H9 (cell line): ENCODE data around the gene NFIL3. TPM values are rescaled to one million over a fixed set of nuclear protein-coding genes. Genes with fewer than 3 reads are reported as not detected.
A peak's percentile ranks its signal among the peaks of the same experiment; 100 is the strongest.

Source experiments
- DNase-seq: peaks from one replicate; pipeline ENCODE4 v3.0.0-alpha.2; 2017
- H2AFZ ChIP-seq: one replicate; pipeline ENCODE4 v1.6.1; 2013; ENCODE audit warnings: mild to moderate bottlenecking, low read length, control low read depth, moderate library complexity
- H2AK5ac ChIP-seq: 2 replicates; pipeline ENCODE4 v1.6.1; 2013; ENCODE audit warnings: low read length, control low read depth, mixed read lengths; ENCODE audit not compliant: insufficient read length
- H2BK120ac ChIP-seq: one replicate; pipeline ENCODE4 v1.6.1; 2013; ENCODE audit warnings: low read depth, mild to moderate bottlenecking, low read length, control low read depth, inconsistent platforms; ENCODE audit not compliant: poor library complexity, severe bottlenecking
- H2BK12ac ChIP-seq: 2 replicates; pipeline ENCODE4 v1.6.1; 2013; ENCODE audit warnings: low read length, control low read depth, mixed read lengths, low read depth; ENCODE audit not compliant: insufficient read length
- H2BK15ac ChIP-seq: 2 replicates; pipeline ENCODE4 v1.6.1; 2013; ENCODE audit warnings: low read depth, low read length, control low read depth
- H2BK20ac ChIP-seq: one replicate; pipeline ENCODE4 v1.6.1; 2013; ENCODE audit warnings: low read depth, mild to moderate bottlenecking, low read length, control low read depth, inconsistent platforms; ENCODE audit not compliant: poor library complexity, severe bottlenecking
- H2BK5ac ChIP-seq: 2 replicates; pipeline ENCODE4 v1.6.1; 2013; ENCODE audit warnings: low read length, control low read depth, mixed read lengths; ENCODE audit not compliant: insufficient read length
- H3K14ac ChIP-seq: 2 replicates; pipeline ENCODE4 v1.6.1; 2013; ENCODE audit warnings: low read length, control low read depth; ENCODE audit not compliant: insufficient read depth
- H3K18ac ChIP-seq: 2 replicates; pipeline ENCODE4 v1.6.1; 2013; ENCODE audit warnings: low read depth, mild to moderate bottlenecking, mixed read lengths, low read length, control low read depth; ENCODE audit not compliant: insufficient read length
- H3K23ac ChIP-seq: 2 replicates; pipeline ENCODE4 v1.6.1; 2013; ENCODE audit warnings: low read length, control low read depth, mixed read lengths, low read depth; ENCODE audit not compliant: insufficient read length
- H3K23me2 ChIP-seq: 2 replicates; pipeline ENCODE4 v1.6.1; 2013; ENCODE audit warnings: low read depth, mild to moderate bottlenecking, mixed read lengths, low read length, control low read depth; ENCODE audit not compliant: insufficient read length, poor library complexity, severe bottlenecking
- H3K27ac ChIP-seq: 2 replicates; pipeline ENCODE4 v1.5.1; 2013; ENCODE audit warnings: low read length, control low read depth, mixed read lengths, low read depth; ENCODE audit not compliant: insufficient read length
- H3K27me3 ChIP-seq: 2 replicates; pipeline ENCODE4 v1.6.1; 2013; ENCODE audit warnings: low read length, control low read depth, inconsistent platforms; ENCODE audit not compliant: insufficient read depth
- H3K4ac ChIP-seq: 2 replicates; pipeline ENCODE4 v1.6.1; 2013; ENCODE audit warnings: low read depth, mild to moderate bottlenecking, control low read depth, inconsistent platforms, low read length, moderate library complexity
- H3K4me1 ChIP-seq: 2 replicates; pipeline ENCODE4 v1.6.1; 2013; ENCODE audit warnings: low read length, control low read depth, inconsistent platforms; ENCODE audit not compliant: insufficient read depth
- H3K4me2 ChIP-seq: 2 replicates; pipeline ENCODE4 v1.6.1; 2013; ENCODE audit warnings: low read length, control low read depth, mixed read lengths; ENCODE audit not compliant: insufficient read length, insufficient read depth
- H3K56ac ChIP-seq: 2 replicates; pipeline ENCODE4 v1.6.1; 2013; ENCODE audit warnings: low read depth, mild to moderate bottlenecking, mixed read lengths, low read length, control low read depth; ENCODE audit not compliant: insufficient read length
- H3K79me1 ChIP-seq: 2 replicates; pipeline ENCODE4 v1.6.1; 2013; ENCODE audit warnings: low read depth, mild to moderate bottlenecking, moderate library complexity, low read length, control low read depth, inconsistent platforms; ENCODE audit not compliant: insufficient read depth, poor library complexity, severe bottlenecking
- H3K79me2 ChIP-seq: 2 replicates; pipeline ENCODE4 v1.6.1; 2013; ENCODE audit warnings: low read length, control low read depth, inconsistent platforms; ENCODE audit not compliant: insufficient read depth
- H3K9ac ChIP-seq: 2 replicates; pipeline ENCODE4 v1.6.1; 2013; ENCODE audit warnings: low read length, control low read depth, mixed read lengths; ENCODE audit not compliant: insufficient read length; ENCODE audit errors: extremely low read depth
- H3K9me3 ChIP-seq: one replicate; pipeline ENCODE4 v1.6.1; 2013; ENCODE audit warnings: low read depth, low read length, inconsistent platforms; ENCODE audit not compliant: control insufficient read depth
- H3T11ph ChIP-seq: one replicate; pipeline ENCODE4 v1.6.1; 2013; ENCODE audit warnings: mild to moderate bottlenecking, low read length, control low read depth, inconsistent platforms
- H4K20me1 ChIP-seq: one replicate; pipeline ENCODE4 v1.6.1; 2013; ENCODE audit not compliant: control insufficient read depth, insufficient read length, insufficient read depth
- H4K5ac ChIP-seq: 2 replicates; pipeline ENCODE4 v1.6.1; 2013; ENCODE audit warnings: low read depth, mild to moderate bottlenecking, mixed read lengths, low read length, control low read depth; ENCODE audit not compliant: insufficient read length
- H4K8ac ChIP-seq: replicated peaks from 2 replicates; pipeline ENCODE4 v1.6.1; 2013; ENCODE audit warnings: low read length, control low read depth, mixed read lengths, low read depth; ENCODE audit not compliant: insufficient read length
- H4K91ac ChIP-seq: 2 replicates; pipeline ENCODE4 v1.6.1; 2013; ENCODE audit warnings: low read depth, mild to moderate bottlenecking, moderate library complexity, mixed read lengths, low read length, control low read depth; ENCODE audit not compliant: insufficient read length
- H3K27ac Mint-ChIP-seq, 3 experiments: 2 replicates in 2 of 3; 3 replicates in 1 of 3; pipeline ENCODE4 v1.8.0; 2020 to 2021; ENCODE audit warnings: mixed read lengths in 3 of 3, mild to moderate bottlenecking in 1 of 3, moderate library complexity in 1 of 3
- H3K27me3 Mint-ChIP-seq: 2 replicates; pipeline ENCODE4 v1.8.0; 2021; ENCODE audit warnings: low read depth, mild to moderate bottlenecking, moderate library complexity, mixed read lengths
- H3K36me3 Mint-ChIP-seq, 3 experiments: 2 replicates in 2 of 3; 3 replicates in 1 of 3; pipeline ENCODE4 v1.8.0; 2020 to 2021; ENCODE audit warnings: low read depth in 3 of 3, mixed read lengths in 3 of 3; ENCODE audit not compliant: insufficient read depth in 1 of 3
- H3K4me1 Mint-ChIP-seq, 2 experiments: 2 replicates each; pipeline ENCODE4 v1.8.0; 2020; ENCODE audit warnings: mixed read lengths in 2 of 2
- H3K4me3 Mint-ChIP-seq, 2 experiments: 2 replicates in 1 of 2; 3 replicates in 1 of 2; pipeline ENCODE4 v1.8.0; 2020 to 2021; ENCODE audit warnings: mild to moderate bottlenecking in 2 of 2, mixed read lengths in 2 of 2, moderate library complexity in 1 of 2
- H3K9me3 Mint-ChIP-seq, 2 experiments: 2 replicates in 1 of 2; 3 replicates in 1 of 2; pipeline ENCODE4 v1.8.0; 2020; ENCODE audit warnings: mild to moderate bottlenecking in 2 of 2, mixed read lengths in 2 of 2, moderate library complexity in 1 of 2
- WGBS: extraction: QIAGEN DNeasy Blood & Tissue Kit; methylation state at CpG from one replicate; pipeline ENCODE4 v1.1.7; 2013; ENCODE audit warnings: missing lambda C conversion rate, low lambda C conversion rate, mixed read lengths; ENCODE audit not compliant: insufficient read length; ENCODE audit errors: extremely low coverage; 5-methylcytosine and 5-hydroxymethylcytosine counted together
- total RNA-seq: library from RNA; stranded (reverse); gene quantifications from 2 replicates; pipeline ENCODE4 v1.2.1, GENCODE V29; 2021
- TF ChIP-seq, protein P1 (sequence below): fragments of 200-600 bp; sonication (generic); conservative IDR thresholded peaks from 3 replicates; pipeline ENCODE4 v1.8.0; 2021; ENCODE audit warnings: antibody characterized with exemption, mild to moderate bottlenecking

NFIL3 gene
- total RNA-seq, 1 experiment from 2014 or later = 8.4 TPM

DNA sequence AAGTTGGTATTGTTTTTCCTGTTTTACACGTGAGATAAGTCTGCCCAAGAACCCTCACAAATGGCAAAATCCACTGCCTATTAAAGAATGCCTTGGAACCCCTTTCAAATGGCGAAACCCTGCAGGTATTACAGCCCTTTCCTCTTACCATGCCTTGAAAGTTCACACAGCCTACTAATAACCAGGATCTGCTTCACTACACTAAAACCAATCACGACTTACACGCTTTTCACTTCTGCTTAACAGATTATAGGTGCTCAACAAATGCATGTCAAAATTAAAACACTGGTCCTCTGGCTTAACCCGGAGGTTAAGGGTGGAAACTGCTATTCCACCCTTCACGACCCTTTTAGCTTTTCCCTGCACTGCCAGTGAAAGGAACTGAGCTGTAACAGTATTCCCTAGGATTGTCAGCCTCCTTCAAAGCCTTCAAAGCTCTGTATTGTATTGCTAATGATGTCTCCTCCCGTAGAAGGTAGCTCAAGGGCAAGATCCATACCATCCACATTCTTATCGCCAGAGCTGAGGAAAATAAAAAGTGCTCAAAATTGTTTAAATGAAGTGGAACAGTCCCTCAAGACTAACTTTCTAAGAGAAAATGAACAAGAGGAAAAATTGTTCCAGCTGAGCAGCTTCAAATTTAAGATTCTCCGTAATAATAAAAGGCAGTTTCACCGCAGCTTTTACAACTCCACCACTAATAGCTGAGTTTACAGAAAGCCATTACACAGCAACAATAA is 62.9 kb downstream of the NFIL3 start:
- Mint-ChIP-seq H3K9me3 (peaks cover 5 to 11% of the 10 kb centered on the region in 2 experiments; a peak in 4 of 5 replicates), H3K36me3 (peaks cover 10 to 36% (median 10%) of the 10 kb centered on the region in 3 experiments; a peak in 6 of 7 replicates), H3K4me1 (peaks cover 22 to 25% of the 10 kb centered on the region in 2 experiments)

More for the DNA sequence above, 62.9 kb downstream of the NFIL3 start:
- no CpG with 5 or more reads among the region's 10 CpGs for WGBS
- Histone ChIP-seq H3T11ph (no peak overlapping the region), H2AK5ac (no peak overlapping the region), H2BK5ac (peak overlapping the region; percentile 3), H3K4me2 (peak overlapping the region; percentile 65), H3K18ac (no peak overlapping the region), H2BK15ac (no peak overlapping the region), H2AFZ (no peak overlapping the region), H2BK120ac (no peak overlapping the region), H3K14ac (0 out of 2 replicates have a peak overlapping the region, but pooled peaks have one; percentile 81), H3K79me1 (no peaks in the 10 kb centered on the region), H3K23me2 (no peaks in the 10 kb centered on the region), H4K20me1 (no peaks in the 10 kb centered on the region), H3K9ac (peak overlapping the region; percentile 69), H4K91ac (no peak overlapping the region), H3K56ac (no peak overlapping the region), H3K27me3 (no peaks in the 10 kb centered on the region), H3K9me3 (no peaks in the 10 kb centered on the region), H3K4me1 (peaks cover 8% of the 10 kb centered on the region), H3K27ac (no peak overlapping the region), H3K4ac (no peak overlapping the region), H3K23ac (no peak overlapping the region), H4K8ac (no peak overlapping the region), H2BK20ac (no peak overlapping the region), H4K5ac (no peak overlapping the region), H2BK12ac (no peak overlapping the region), H3K79me2 (peaks cover 15% of the 10 kb centered on the region; the same call in 1 of the 2 replicates)
- DNase-seq = no peak
- TF ChIP-seq, protein P1, sequence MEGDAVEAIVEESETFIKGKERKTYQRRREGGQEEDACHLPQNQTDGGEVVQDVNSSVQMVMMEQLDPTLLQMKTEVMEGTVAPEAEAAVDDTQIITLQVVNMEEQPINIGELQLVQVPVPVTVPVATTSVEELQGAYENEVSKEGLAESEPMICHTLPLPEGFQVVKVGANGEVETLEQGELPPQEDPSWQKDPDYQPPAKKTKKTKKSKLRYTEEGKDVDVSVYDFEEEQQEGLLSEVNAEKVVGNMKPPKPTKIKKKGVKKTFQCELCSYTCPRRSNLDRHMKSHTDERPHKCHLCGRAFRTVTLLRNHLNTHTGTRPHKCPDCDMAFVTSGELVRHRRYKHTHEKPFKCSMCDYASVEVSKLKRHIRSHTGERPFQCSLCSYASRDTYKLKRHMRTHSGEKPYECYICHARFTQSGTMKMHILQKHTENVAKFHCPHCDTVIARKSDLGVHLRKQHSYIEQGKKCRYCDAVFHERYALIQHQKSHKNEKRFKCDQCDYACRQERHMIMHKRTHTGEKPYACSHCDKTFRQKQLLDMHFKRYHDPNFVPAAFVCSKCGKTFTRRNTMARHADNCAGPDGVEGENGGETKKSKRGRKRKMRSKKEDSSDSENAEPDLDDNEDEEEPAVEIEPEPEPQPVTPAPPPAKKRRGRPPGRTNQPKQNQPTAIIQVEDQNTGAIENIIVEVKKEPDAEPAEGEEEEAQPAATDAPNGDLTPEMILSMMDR = no peak
- H3K27ac Mint-ChIP-seq = peak overlapping the region; percentile 95 to 99 (median 98)
- H3K4me3 Mint-ChIP-seq = peak overlapping the region; percentile 94 to 98
- no peaks in the 10 kb centered on the region; the same call in none of the 2 replicates for H3K27me3 Mint-ChIP-seq
